Astrocyte (in vitro differentiated cells and primary cell): ENCODE results near the gene CTU1. TPM values are rescaled to one million over a fixed set of nuclear protein-coding genes. Genes with fewer than 3 reads are reported as not detected.

Experiments
- DNase-seq: peaks from one replicate; pipeline ENCODE4 v3.0.0-alpha.2; 2010; ENCODE audit warnings: low read depth
- FAIRE-seq: peaks from 2 replicates; lab custom pipeline; 2011; peaks lifted over from hg19 to GRCh38; lab: Jason Lieb, UNC
- H2AFZ ChIP-seq: 2 replicates; pipeline ENCODE4 v1.6.0; 2012; ENCODE audit warnings: low read depth, low read length, inconsistent platforms
- H3K27ac ChIP-seq: 2 replicates; pipeline ENCODE4 v1.5.1; 2011; ENCODE audit warnings: low read depth, low read length, inconsistent platforms
- H3K27me3 ChIP-seq: 2 replicates; pipeline ENCODE4 v1.6.0; 2011; ENCODE audit warnings: low read length, inconsistent platforms; ENCODE audit not compliant: insufficient read depth
- H3K36me3 ChIP-seq: 2 replicates; pipeline ENCODE4 v1.5.1; 2011; ENCODE audit warnings: low read length, inconsistent platforms; ENCODE audit not compliant: insufficient read depth
- H3K4me1 ChIP-seq: 2 replicates; pipeline ENCODE4 v1.5.1; 2011; ENCODE audit warnings: low read length, inconsistent platforms; ENCODE audit not compliant: insufficient read depth
- H3K4me2 ChIP-seq: 2 replicates; pipeline ENCODE4 v1.6.0; 2012; ENCODE audit warnings: low read length, inconsistent platforms
- H3K4me3 ChIP-seq: 2 replicates; pipeline ENCODE4 v1.5.1; 2011; ENCODE audit warnings: low read depth, mild to moderate bottlenecking, low read length, inconsistent platforms; ENCODE audit not compliant: insufficient read depth
- H3K79me2 ChIP-seq: 2 replicates; pipeline ENCODE4 v1.6.0; 2012; ENCODE audit warnings: mild to moderate bottlenecking, low read length, inconsistent platforms; ENCODE audit not compliant: insufficient read depth
- H3K9ac ChIP-seq: 2 replicates; pipeline ENCODE4 v1.6.0; 2012; ENCODE audit warnings: mild to moderate bottlenecking, low read length, inconsistent platforms
- H3K9me3 ChIP-seq: 2 replicates; pipeline ENCODE4 v1.5.1; 2012; ENCODE audit warnings: low read depth, mild to moderate bottlenecking, low read length, inconsistent platforms; ENCODE audit not compliant: insufficient read depth
- H4K20me1 ChIP-seq: 2 replicates; pipeline ENCODE4 v1.6.0; 2012; ENCODE audit warnings: low read length, inconsistent platforms; ENCODE audit not compliant: insufficient read depth
- H3K27ac Mint-ChIP-seq: one replicate; pipeline ENCODE4 v1.8.0; 2021; ENCODE audit warnings: mild to moderate bottlenecking, mixed read lengths; ENCODE audit not compliant: unreplicated experiment
- H3K27me3 Mint-ChIP-seq: one replicate; pipeline ENCODE4 v1.8.0; 2021; ENCODE audit warnings: low read depth, mixed read lengths; ENCODE audit not compliant: unreplicated experiment
- H3K36me3 Mint-ChIP-seq: one replicate; pipeline ENCODE4 v1.8.0; 2021; ENCODE audit warnings: low read depth, mixed read lengths; ENCODE audit not compliant: unreplicated experiment
- H3K4me1 Mint-ChIP-seq: one replicate; pipeline ENCODE4 v1.8.0; 2021; ENCODE audit warnings: low read depth, mixed read lengths; ENCODE audit not compliant: unreplicated experiment
- H3K4me3 Mint-ChIP-seq: one replicate; pipeline ENCODE4 v1.8.0; 2021; ENCODE audit warnings: mild to moderate bottlenecking, moderate library complexity, mixed read lengths; ENCODE audit not compliant: unreplicated experiment
- H3K9me3 Mint-ChIP-seq: one replicate; pipeline ENCODE4 v1.8.0; 2021; ENCODE audit warnings: mild to moderate bottlenecking, mixed read lengths; ENCODE audit not compliant: unreplicated experiment
- CTCF ChIP-seq: IDR thresholded peaks from 2 replicates; pipeline ENCODE4 v1.5.1; 2011; ENCODE audit warnings: low read depth, mild to moderate bottlenecking, inconsistent platforms, low read length, moderate library complexity; ENCODE audit not compliant: insufficient read depth
- EZH2 ChIP-seq: IDR thresholded peaks from 2 replicates; pipeline ENCODE4 v1.6.1; 2012; ENCODE audit warnings: mild to moderate bottlenecking, low read length, inconsistent platforms; ENCODE audit not compliant: insufficient read depth
- total RNA-seq: library from RNA; stranded (reverse); gene quantifications from 2 replicates; pipeline ENCODE4 v1.2.1, GENCODE V29; 2021

Gene CTU1
- total RNA-seq, 1 donor from 2014 or later = 6.4 TPM

DNA sequence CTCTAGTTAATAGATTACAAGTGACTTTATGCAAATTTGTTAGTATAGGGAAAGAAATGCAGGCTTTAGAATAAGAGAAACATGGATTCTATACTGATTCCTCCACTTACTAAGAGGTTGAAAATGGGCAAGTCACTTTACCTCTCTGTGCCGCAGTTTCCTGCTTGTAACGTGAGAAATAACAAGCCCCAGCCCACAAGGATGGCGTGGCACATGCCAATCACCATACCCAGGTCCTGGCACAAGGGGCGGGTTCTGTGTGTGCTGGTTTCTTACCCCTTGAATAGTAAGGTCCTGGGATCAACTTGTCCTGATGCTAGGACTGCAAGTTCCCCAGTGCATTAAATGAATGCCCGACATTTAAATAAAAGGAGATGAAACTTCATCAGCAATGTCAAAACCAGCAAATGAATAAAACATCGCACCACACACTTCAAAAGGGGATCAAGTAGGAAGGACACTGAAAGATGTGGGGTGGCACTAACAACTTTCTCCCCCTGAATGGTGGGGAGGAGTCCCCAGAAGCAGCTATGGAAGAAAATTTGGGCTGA lies 8.6 kb upstream of the CTU1 start:
- Histone ChIP-seq H2AFZ (no peak overlapping the region), H3K4me3 (no peak overlapping the region), H3K9me3 (no peaks in the 10 kb centered on the region), H3K4me2 (no peak overlapping the region), H3K79me2 (no peaks in the 10 kb centered on the region), H3K27ac (no peak overlapping the region), H3K36me3 (no peaks in the 10 kb centered on the region), H3K4me1 (no peaks in the 10 kb centered on the region), H4K20me1 (no peaks in the 10 kb centered on the region), H3K27me3 (no peaks in the 10 kb centered on the region), H3K9ac (no peak overlapping the region)
- H3K4me3 Mint-ChIP-seq = no peak overlapping the region
- FAIRE-seq (no peak), DNase-seq (no peak)
- no peaks in the 10 kb centered on the region for H3K36me3 Mint-ChIP-seq
- no peak overlapping the region for H3K27ac Mint-ChIP-seq
- no peaks in the 10 kb centered on the region for H3K9me3 Mint-ChIP-seq
- H3K4me1 Mint-ChIP-seq = peaks cover 3% of the 10 kb centered on the region
- TF ChIP-seq CTCF (no peak), EZH2 (no peak)
- H3K27me3 Mint-ChIP-seq = peaks cover 32% of the 10 kb centered on the region

- H3K27me3 Mint-ChIP-seq = peaks cover 29% of the 10 kb centered on the region
- H3K36me3 Mint-ChIP-seq = no peaks in the 10 kb centered on the region
- H3K36me3 ChIP-seq = no peaks in the 10 kb centered on the region
- no peak overlapping the region for H2AFZ ChIP-seq
- H3K27ac ChIP-seq = no peak overlapping the region
- no peak overlapping the region for H3K4me2 ChIP-seq
- peaks cover 2% of the 10 kb centered on the region for H3K4me1 Mint-ChIP-seq
- no peaks in the 10 kb centered on the region for H3K79me2 ChIP-seq
- no peak overlapping the region for H3K4me3 ChIP-seq
- H4K20me1 ChIP-seq = no peaks in the 10 kb centered on the region
- no peaks in the 10 kb centered on the region for H3K9me3 Mint-ChIP-seq
- no peaks in the 10 kb centered on the region for H3K9me3 ChIP-seq
- no peak for TF ChIP-seq CTCF
- no peak for TF ChIP-seq EZH2
- FAIRE-seq (no peak), DNase-seq (no peak)
- H3K27me3 ChIP-seq = no peaks in the 10 kb centered on the region
- H3K27ac Mint-ChIP-seq = no peak overlapping the region
- H3K4me1 ChIP-seq = no peaks in the 10 kb centered on the region
- no peak overlapping the region for H3K4me3 Mint-ChIP-seq
- no peak overlapping the region for H3K9ac ChIP-seq
Observed at GRCh38 chr19:51114087-51114729, 6.0 kb upstream of the CTU1 start.

- no peak for FAIRE-seq
- H3K27ac ChIP-seq = no peak overlapping the region
- no peak for DNase-seq
- H2AFZ ChIP-seq = no peak overlapping the region
- Mint-ChIP-seq H3K36me3 (no peaks in the 10 kb centered on the region), H3K4me3 (no peak overlapping the region), H3K27me3 (peaks cover 19% of the 10 kb centered on the region), H3K9me3 (no peaks in the 10 kb centered on the region), H3K4me1 (peaks cover 4% of the 10 kb centered on the region), H3K27ac (no peak overlapping the region)
- H3K4me2 ChIP-seq = no peak overlapping the region
- no peaks in the 10 kb centered on the region for H3K27me3 ChIP-seq
- H3K4me1 ChIP-seq = peaks cover 11% of the 10 kb centered on the region
- H3K9ac ChIP-seq = no peak overlapping the region
- H3K4me3 ChIP-seq = no peak overlapping the region
- TF ChIP-seq CTCF (no peak), EZH2 (no peak)
- no peaks in the 10 kb centered on the region for H3K9me3 ChIP-seq
- peaks cover 15% of the 10 kb centered on the region for H3K79me2 ChIP-seq
- no peaks in the 10 kb centered on the region for H3K36me3 ChIP-seq
- no peaks in the 10 kb centered on the region for H4K20me1 ChIP-seq
Observed at GRCh38 chr19:51111606-51112005, 3.4 kb upstream of the CTU1 start.
